HG03108 (cell line): ENCODE data around the gene MTMR6.
A peak's percentile ranks its signal among the peaks of the same experiment; 100 is the strongest.
"Not testable (repeated sequence)": the region's sequence is repeated elsewhere in the genome, so short reads cannot be mapped to it uniquely, and the experiment has no call there.

Experiments
- ATAC-seq: cut with Tn5 transposase; IDR thresholded peaks from one replicate; pipeline ENCODE4 v1.9.1; 2021; ENCODE audit warnings: moderate library complexity; ENCODE audit not compliant: unreplicated experiment

Gene MTMR6

DNA sequence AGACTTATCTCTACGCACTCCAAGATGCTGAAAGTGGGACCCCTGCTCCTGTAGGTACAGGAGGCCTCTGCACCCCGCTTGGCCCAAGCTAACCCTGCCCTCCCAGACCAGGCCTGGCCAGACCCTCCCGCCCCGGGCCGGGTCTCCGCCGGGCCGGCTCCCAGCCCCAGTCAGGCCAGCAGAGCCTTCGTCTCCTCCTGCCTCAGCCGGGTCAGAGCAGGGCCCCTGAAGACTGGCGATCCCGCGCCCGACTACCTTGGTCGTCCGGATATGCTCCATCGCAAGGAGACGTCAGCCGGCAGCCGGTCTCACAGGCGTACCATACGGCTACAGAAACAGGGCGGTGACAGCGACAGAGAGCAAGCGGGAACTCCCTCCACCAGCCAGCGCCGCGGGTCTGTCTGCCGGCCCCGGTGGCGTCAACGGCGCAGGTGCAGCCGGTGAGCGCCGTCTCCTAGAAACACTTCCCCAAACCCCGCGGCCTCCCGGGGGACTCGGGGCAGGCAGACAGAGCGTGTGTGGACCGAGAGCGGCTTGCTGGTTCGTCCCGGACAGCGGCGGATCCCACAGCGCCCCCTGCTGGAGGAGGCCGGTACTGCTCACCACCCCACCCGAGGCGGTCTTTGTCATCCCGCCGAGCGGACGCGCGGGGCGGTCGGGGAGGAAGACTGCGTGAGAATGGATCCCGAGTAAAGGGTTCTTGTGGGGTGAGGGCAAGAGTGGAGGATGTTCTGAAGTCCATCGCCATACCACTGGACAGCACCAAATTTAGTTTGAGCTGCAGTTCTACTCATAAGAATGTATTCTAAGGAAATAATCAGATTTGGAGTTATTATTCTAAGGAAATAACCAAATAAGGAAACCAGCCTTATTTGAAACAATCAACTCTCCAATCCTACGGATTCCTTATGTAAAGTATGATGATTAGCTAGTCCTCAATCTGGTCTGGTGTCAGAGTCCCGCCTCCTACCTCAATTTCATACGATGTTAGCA is at the start of gene MTMR6:
TSS of gene MTMR6 (minus strand) at position 520 of the 993 bp plus-strand sequence. CDS start at position 279, 241 bp downstream.
- peak; percentile 98 for ATAC-seq

DNA sequence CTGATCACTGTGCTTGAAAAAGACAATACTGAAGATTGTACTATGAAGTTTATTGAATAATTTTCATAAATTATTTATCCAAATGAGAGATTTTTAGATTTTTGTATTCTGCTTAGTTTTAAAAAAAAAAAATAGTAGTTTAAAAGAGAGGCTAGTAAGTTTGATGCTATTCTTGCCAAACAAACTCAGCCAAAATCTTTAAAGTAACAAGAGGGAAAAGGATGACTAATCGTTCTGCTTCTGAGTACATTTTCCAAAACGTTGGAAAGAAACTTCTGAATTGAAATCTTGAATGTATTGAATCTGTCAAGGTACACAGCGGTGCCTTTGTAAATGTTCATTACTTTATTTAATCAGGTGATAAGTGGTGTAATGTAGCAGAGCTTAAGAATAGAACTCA is 48.6 kb upstream of the MTMR6 start:
- ATAC-seq, result no peak

- no peak for ATAC-seq
These were observed 43.3 kb upstream of the MTMR6 start for GRCh38 chr13:25330541-25330940.

- no peak for ATAC-seq
These were observed 42.4 kb upstream of the MTMR6 start for GRCh38 chr13:25329706-25330105.

GRCh38 chr13:25324100-25324499 is 36.8 kb upstream of the MTMR6 start:
- no peak for ATAC-seq

GRCh38 chr13:25319771-25320170 is 32.5 kb upstream of the MTMR6 start:
- no peak for ATAC-seq

GRCh38 chr13:25318946-25319345 is 31.7 kb upstream of the MTMR6 start:
- not testable (repeated sequence) for ATAC-seq

- ATAC-seq, result no peak
These were observed 23.6 kb upstream of the MTMR6 start for GRCh38 chr13:25310891-25311290.

DNA sequence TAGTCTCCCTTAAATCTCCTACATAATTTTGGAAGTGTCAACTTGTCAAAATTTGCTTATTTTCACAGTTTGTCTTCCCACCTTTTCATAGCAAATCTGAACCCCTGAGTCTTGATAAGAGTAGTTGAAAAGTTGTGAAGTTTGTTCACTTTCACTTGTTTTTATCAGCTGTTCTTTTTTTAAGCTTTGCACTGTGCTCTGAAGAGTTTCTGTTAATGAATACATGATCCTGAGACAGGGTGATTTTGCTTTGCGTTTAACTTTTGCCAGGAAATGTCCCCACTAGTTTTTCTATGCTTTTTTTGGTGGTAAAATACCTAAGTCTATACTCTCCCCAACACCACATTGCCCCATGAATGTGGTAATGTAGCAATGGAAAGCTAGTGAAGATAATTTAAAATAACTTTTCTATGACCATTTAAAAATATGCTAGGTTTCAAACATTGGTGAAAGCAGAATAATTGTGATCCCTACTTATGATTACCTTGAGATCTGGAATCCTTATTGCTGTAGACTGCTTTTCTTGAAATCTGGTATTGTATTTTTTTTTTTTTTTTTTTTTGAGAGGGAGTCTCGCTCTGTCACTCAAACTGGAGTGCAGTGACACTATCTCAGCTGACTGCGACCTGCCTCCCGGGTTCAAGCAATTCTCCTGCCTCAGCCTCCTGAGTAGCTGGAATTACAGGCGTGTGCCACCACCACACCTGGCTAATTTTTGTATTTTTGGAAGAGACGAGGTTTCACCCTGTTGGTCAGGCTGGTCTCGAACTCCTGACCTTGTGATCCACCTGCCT is 19.6 kb upstream of the MTMR6 start:
- ATAC-seq, result no peak

DNA sequence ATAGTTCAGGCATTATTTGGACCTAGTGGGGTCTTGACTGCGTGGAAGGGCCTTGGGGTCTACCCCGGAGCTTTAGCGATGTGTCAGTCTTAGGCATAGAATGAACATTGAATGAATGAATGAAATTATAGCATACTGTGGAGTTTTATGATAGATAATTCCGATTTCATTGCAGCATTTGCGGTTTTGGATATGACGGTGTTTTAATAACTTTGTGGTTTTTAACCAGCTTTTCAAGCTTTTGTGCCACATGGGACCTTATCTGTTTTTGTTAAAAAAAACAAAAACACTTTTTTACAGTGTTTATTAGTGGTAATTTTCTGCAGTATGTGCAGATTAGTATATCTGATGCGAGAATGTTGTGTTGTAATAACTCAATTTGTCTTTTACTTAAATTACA is 14.8 kb upstream of the MTMR6 start:
- ATAC-seq, result no peak

GRCh38 chr13:25301347-25302113 is 14.2 kb upstream of the MTMR6 start, which contains the start of gene NUP58:
TSS of gene NUP58 (plus strand) at chr13:25301625. CDS start at chr13:25301774, 149 bp downstream.
- peak; percentile 99 for ATAC-seq

DNA sequence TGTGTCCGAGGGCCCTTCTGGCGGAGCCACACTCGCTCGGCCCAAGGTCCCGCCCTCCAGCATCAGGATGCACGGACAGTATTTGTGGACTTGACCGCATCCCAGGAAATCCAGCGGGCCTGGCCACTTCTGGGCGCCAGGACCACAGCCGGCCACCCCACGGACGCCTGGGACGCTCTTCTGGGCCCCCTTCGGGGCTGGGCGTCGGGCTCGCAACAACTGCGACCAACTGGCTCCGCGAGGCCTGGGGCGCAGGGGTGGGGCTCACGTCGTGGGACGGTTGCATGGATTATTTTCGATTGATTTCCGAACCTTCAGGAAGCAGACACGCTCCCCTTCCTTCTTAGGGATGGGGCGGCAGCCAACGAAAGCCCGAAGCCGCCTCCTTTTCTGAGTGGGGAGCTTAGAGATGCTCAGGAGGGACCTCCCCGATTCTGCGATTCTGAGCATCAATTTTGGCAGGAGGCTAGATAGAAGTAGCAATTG is 13.6 kb upstream of the MTMR6 start:
- ATAC-seq, result peak; percentile 11

DNA sequence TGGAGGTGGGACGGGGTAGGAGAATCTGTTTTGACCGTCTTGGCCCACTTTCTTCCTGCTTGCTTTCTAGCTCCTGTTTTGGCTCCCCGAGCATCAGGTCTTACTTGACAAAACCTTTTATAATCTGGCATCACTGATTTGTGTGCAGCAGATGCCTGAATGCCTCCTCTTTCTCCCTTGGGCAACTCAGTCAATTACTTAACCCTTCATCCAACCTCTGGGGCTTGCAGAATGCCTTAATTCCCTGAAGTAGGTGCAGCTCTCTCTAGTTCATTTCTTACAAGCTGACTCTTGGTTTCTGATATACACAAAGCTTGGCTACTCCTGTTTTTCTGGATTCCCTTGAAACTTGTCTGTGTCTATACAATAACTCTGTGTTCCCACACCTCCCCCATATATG is 8.4 kb upstream of the MTMR6 start:
- no peak for ATAC-seq

DNA sequence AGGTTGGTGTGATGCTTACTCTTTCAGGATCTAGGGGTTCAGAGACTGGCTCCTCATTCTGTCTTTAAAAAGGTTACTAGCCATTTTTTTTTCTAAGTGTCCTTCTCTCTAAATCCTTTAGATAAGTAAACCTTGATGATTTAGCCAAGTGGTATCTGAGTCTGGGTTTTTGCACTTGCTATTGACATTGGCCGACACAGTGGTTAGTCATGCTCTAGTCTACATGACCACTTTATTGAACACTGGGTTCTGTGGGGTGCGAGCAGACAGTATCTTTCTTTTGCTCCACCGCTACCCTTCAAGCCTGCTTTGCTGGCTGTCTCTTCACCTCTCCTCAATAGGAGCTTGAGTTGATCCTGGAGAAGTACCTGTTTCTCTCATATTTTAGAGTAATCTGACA is 7.9 kb upstream of the MTMR6 start:
- no peak for ATAC-seq

DNA sequence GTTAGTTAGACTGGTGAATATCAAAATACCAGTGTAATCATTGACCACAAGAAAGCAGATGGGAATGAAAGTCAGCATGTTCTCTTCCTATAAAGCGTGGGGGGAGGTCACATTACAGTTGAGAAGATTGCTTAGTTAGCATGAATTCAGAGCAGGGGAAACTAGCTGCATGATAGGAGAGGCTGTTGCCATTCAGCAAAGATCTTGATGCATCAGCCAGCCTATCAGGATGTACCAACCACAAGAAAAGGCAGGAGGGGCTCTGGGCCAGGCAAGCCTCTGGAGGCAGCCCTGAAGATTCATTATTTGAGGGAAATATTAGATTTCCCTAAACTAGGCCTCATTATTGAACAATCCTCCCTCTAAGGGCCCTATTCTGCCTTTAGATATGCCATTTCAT is 5.0 kb upstream of the MTMR6 start:
- no peak for ATAC-seq

DNA sequence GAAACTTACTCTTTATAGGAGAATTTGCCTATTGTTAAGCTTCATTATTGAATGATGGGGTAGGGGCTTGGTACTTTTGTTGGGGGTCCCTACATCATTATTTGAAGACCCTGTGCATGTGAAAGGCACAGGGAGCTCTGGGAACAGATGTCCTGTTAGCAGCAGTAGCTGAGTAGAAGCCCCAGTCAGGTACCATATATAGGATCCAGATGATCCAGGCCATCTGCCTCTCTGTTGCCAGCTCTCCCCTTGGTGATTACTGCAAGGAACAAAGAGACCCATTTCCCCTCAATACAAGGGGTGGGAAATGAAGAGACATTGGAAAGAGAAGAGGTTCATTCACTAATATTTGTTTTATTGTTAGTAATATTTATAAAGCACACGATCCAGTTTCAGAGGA is 4.4 kb upstream of the MTMR6 start:
- no peak for ATAC-seq

- no peak for ATAC-seq
These were observed 1.7 kb upstream of the MTMR6 start for GRCh38 chr13:25288966-25289365.

- peak; percentile 8 for ATAC-seq
These were observed 850 bp downstream of the MTMR6 start for GRCh38 chr13:25286308-25286968.

- peak; percentile 26 for ATAC-seq
These were observed 5.4 kb downstream of the MTMR6 start for GRCh38 chr13:25281935-25282332.
